WI38 (cell line): ENCODE data around the gene SMARCD1.

Source experiments
- H3K4me3 ChIP-seq: 2 replicates; pipeline ENCODE4 v1.5.1; 2011; ENCODE audit warnings: low read depth, mild to moderate bottlenecking, control low read depth, low read length
- TF ChIP-seq, protein P1 (sequence below): IDR thresholded peaks from 2 replicates; pipeline ENCODE4 v1.5.1; 2012; ENCODE audit warnings: low read depth, mild to moderate bottlenecking, control low read depth, low read length

SMARCD1 gene

GRCh38 chr12:50101663-50102062 is 16.5 kb downstream of the SMARCD1 start:
- TF ChIP-seq, protein P1, sequence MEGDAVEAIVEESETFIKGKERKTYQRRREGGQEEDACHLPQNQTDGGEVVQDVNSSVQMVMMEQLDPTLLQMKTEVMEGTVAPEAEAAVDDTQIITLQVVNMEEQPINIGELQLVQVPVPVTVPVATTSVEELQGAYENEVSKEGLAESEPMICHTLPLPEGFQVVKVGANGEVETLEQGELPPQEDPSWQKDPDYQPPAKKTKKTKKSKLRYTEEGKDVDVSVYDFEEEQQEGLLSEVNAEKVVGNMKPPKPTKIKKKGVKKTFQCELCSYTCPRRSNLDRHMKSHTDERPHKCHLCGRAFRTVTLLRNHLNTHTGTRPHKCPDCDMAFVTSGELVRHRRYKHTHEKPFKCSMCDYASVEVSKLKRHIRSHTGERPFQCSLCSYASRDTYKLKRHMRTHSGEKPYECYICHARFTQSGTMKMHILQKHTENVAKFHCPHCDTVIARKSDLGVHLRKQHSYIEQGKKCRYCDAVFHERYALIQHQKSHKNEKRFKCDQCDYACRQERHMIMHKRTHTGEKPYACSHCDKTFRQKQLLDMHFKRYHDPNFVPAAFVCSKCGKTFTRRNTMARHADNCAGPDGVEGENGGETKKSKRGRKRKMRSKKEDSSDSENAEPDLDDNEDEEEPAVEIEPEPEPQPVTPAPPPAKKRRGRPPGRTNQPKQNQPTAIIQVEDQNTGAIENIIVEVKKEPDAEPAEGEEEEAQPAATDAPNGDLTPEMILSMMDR = peak; percentile 45
- no peak overlapping the region for H3K4me3 ChIP-seq

DNA sequence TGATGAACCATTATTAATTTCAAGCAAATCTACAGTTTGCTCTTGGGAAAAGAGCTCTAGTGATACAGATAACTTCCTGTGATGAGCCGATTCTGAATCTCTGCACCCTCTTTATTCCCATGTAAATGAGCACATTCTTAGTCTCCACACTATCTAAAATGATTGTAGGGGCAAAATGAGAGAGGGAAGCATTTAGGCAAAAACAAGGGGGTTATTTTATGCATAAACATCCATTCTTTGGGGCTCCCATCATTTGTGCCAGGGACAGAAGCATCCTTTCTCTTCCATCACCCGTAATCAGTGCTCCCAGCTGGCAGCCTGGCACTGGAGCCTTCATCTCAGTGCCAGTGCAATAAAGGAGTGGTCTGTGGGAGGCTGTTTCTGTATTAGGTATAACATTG is 17.0 kb downstream of the SMARCD1 start:
- no peak overlapping the region for H3K4me3 ChIP-seq
- TF ChIP-seq, protein P1 = no peak

DNA sequence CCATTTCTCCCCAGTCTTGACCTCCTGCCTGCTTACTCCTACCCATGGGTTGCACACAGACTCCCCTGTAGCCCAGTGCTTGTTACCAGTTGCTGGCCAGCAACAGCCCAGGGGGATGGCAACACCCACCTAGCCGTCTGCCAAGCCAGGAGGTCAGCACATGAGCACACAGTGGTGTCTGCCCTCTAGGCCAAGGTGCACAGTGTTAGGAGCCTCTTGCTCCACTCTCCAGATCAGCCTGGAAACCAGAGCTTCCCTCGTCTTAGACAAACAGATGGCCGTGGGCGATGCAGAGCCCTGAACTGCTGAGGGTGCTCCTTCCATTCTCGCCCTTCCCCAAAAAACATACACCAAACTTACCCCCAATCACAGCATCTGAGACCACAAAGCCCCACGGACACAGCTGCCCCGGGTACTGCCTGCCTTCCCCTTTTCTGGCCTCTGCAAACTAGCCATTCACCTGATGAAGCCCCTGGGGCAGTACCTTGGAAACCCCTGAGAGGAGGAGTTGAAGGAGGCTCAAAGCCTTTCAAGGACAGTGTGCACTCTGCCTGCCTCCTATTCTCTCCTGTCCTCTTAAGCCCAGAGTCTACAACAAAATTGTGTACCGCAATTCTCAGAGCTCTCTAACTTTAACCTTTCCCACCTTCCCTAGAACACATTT is 17.6 kb downstream of the SMARCD1 start:
- TF ChIP-seq, protein P1 = no peak
- H3K4me3 ChIP-seq = no peak overlapping the region

DNA sequence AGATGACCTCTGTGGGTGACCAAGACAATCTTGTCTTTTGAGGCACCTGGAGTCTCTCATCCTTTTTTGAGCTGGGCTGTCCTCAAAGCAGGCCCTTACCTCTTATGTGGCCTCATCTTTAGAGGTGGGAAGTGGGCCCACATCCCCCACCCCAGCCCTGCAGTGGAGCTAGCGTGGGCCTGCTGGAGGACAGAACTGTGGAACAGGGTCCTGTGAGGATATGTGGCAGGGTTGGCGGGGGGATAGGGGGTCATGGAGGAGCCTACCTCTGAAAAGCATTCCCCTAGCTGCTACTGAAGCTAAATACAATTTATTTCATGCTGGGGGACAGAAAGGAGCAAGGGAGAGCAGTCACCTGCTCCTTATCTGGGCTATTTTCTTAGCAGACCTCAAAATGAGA is 18.2 kb downstream of the SMARCD1 start:
- H3K4me3 ChIP-seq = no peak overlapping the region
- TF ChIP-seq, protein P1 = no peak

GRCh38 chr12:50103767-50104321 is 18.7 kb downstream of the SMARCD1 start, which contains the start of gene GPD1:
Gene GPD1 (plus strand): TSS chr12:50104008. CDS start chr12:50104051, 43 bp downstream.
- no peak within 1 kb of the TSS for H3K4me3 ChIP-seq
- TF ChIP-seq, protein P1 = no peak

GRCh38 chr12:50104417-50105366 is 19.6 kb downstream of the SMARCD1 start:
- TF ChIP-seq, protein P1 = no peak
- no peak overlapping the region for H3K4me3 ChIP-seq
